Liver (tissue), 9 donors: ENCODE results near the gene VEGFD. TPM values are rescaled to one million over a fixed set of nuclear protein-coding genes. Genes with fewer than 3 reads are reported as not detected.

Source experiments
- DNase-seq: peaks from one replicate; pipeline ENCODE4 v3.0.0-alpha.2; 2017; ENCODE audit warnings: low spot score
- H3K27ac ChIP-seq, 2 donors: one replicate each; pipeline ENCODE4 v1.7.0; 2013; ENCODE audit warnings: inconsistent platforms in 2 of 2, low read length in 2 of 2, control low read depth in 1 of 2, low read depth in 1 of 2, mild to moderate bottlenecking in 1 of 2
- H3K27me3 ChIP-seq, 4 donors: one replicate each; pipeline versions ENCODE4 v1.6.1 to v1.7.0; 2013; ENCODE audit warnings: low read length in 3 of 4, inconsistent platforms in 1 of 4, mild to moderate bottlenecking in 1 of 4, moderate library complexity in 1 of 4; ENCODE audit not compliant: control insufficient read depth in 4 of 4, insufficient read depth in 4 of 4
- H3K36me3 ChIP-seq, 4 donors: one replicate each; pipeline versions ENCODE4 v1.6.1 to v1.7.0; 2013; ENCODE audit warnings: low read length in 3 of 4, mild to moderate bottlenecking in 3 of 4, low read depth in 1 of 4, moderate library complexity in 1 of 4; ENCODE audit not compliant: control insufficient read depth in 4 of 4, insufficient read depth in 3 of 4
- H3K4me1 ChIP-seq, 4 donors: one replicate each; pipeline versions ENCODE4 v1.6.1 to v1.7.0; 2013; ENCODE audit warnings: low read length in 3 of 4, mild to moderate bottlenecking in 3 of 4, moderate library complexity in 1 of 4; ENCODE audit not compliant: control insufficient read depth in 4 of 4, insufficient read depth in 4 of 4
- H3K4me3 ChIP-seq, 3 donors: one replicate each; pipeline versions ENCODE4 v1.6.1 to v1.7.0; 2013; ENCODE audit warnings: low read length in 3 of 3, control low read depth in 1 of 3, low read depth in 1 of 3, mild to moderate bottlenecking in 1 of 3
- H3K9ac ChIP-seq, 2 donors: one replicate each; pipeline ENCODE4 v1.7.0; 2013; ENCODE audit warnings: low read length in 2 of 2, mild to moderate bottlenecking in 2 of 2, moderate library complexity in 2 of 2, control low read depth in 1 of 2, low read depth in 1 of 2
- H3K9me3 ChIP-seq, 4 donors: one replicate each; pipeline versions ENCODE4 v1.6.1 to v1.7.0; 2013; ENCODE audit warnings: low read length in 3 of 4; ENCODE audit not compliant: control insufficient read depth in 4 of 4
- EGR1 ChIP-seq, 2 donors: IDR thresholded peaks; 2 replicates each; pipeline ENCODE4 v1.6.1; 2016 to 2018; ENCODE audit warnings: antibody characterized with exemption in 2 of 2, low read depth in 2 of 2
- FOXA1 ChIP-seq: IDR thresholded peaks from 2 replicates; pipeline ENCODE4 v1.6.1; 2016; ENCODE audit warnings: antibody characterized with exemption
- FOXA2 ChIP-seq: IDR thresholded peaks from 2 replicates; pipeline ENCODE4 v1.6.1; 2016; ENCODE audit warnings: antibody characterized with exemption
- GABPA ChIP-seq, 2 donors: IDR thresholded peaks in 1 of 2; conservative IDR thresholded peaks in 1 of 2; 2 replicates each; pipeline ENCODE4 v1.6.1; 2016; ENCODE audit warnings: antibody characterized with exemption in 2 of 2, mild to moderate bottlenecking in 1 of 2, moderate library complexity in 1 of 2
- HNF4A ChIP-seq, 2 donors: conservative IDR thresholded peaks; 2 replicates each; pipeline ENCODE4 v1.6.1; 2016; ENCODE audit warnings: antibody characterized with exemption in 2 of 2, mild to moderate bottlenecking in 2 of 2
- JUND ChIP-seq, 2 donors: IDR thresholded peaks; 2 replicates each; pipeline ENCODE4 v1.6.1; 2016; ENCODE audit warnings: antibody characterized with exemption in 2 of 2
- NR2F2 ChIP-seq: IDR thresholded peaks from 2 replicates; pipeline ENCODE4 v1.6.1; 2016; ENCODE audit warnings: antibody characterized with exemption
- RAD21 ChIP-seq, 2 donors: IDR thresholded peaks; 2 replicates each; pipeline ENCODE4 v1.6.1; 2016; ENCODE audit warnings: antibody characterized with exemption in 2 of 2, mild to moderate bottlenecking in 2 of 2
- RXRA ChIP-seq, 2 donors: IDR thresholded peaks; 2 replicates each; pipeline ENCODE4 v1.6.1; 2017 to 2018; ENCODE audit warnings: antibody characterized with exemption in 2 of 2, mild to moderate bottlenecking in 1 of 2
- SP1 ChIP-seq: IDR thresholded peaks from 2 replicates; pipeline ENCODE4 v1.6.1; 2018; ENCODE audit warnings: antibody characterized with exemption, mild to moderate bottlenecking
- TAF1 ChIP-seq: conservative IDR thresholded peaks from 2 replicates; pipeline ENCODE4 v1.6.1; 2016; ENCODE audit warnings: antibody characterized with exemption, mild to moderate bottlenecking
- YY1 ChIP-seq: IDR thresholded peaks from 2 replicates; pipeline ENCODE4 v1.6.1; 2016; ENCODE audit warnings: antibody characterized with exemption, mild to moderate bottlenecking
- WGBS: extraction: QIAGEN DNeasy Blood & Tissue Kit; methylation state at CpG from one replicate; pipeline ENCODE4 v1.1.7; 2013; 5-methylcytosine and 5-hydroxymethylcytosine counted together
- polyA plus RNA-seq, 2 donors: library from polyadenylated mRNA; stranded (reverse) in 1 of 2; unstranded in 1 of 2; fragments of 200-250 nt in 1 of 2; fragments of >200 nt in 1 of 2; fragmentation: Nextera tagmentation in 1 of 2; extraction: Ambion mirVana in 1 of 2; gene quantifications; one replicate each; pipeline versions ENCODE4 v1.2.1 to v1.2.3, GENCODE V29; 2013 to 2015
- total RNA-seq, 2 donors: library from RNA; depleted of rRNA; stranded (reverse); fragments of >200 nt; gene quantifications; one replicate each; pipeline ENCODE4 v1.2.3, GENCODE V29; 2014
- TF ChIP-seq, protein P1 (sequence below): IDR thresholded peaks from 2 replicates; pipeline ENCODE4 v1.6.1; 2016; ENCODE audit warnings: antibody characterized with exemption, mild to moderate bottlenecking
- TF ChIP-seq, protein P2 (sequence below): IDR thresholded peaks from 2 replicates; pipeline ENCODE4 v1.6.1; 2016; ENCODE audit warnings: antibody characterized with exemption
- donor health status: healthy.
- donor health status: healthy.
- donor health status: healthy.
- donor health status: healthy.
- donor health status: healthy.

The VEGFD gene
- total and polyA plus RNA-seq, 4 donors = 0.05 to 4.5 (median 0.64) TPM

DNA sequence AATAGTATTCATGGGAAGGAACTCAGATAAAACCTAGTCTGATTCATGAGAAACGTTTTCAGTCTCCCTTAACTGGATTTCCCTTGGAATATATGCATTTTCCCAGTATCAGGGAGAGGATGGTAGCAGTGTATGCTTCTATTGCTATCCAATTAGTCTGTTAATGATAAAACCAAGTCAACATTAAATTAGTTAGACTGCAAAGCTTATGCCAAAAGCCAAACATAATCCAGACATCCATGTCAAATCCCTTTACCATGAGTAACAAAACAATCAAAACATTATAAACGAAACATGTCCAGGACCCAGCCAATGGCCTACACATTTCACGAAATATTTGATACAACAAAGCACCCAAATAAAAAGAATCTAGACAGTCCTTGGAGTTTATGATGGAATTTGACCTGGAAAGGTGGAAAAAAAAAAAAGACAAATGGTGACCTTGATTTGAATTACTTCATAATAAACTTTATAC, 34.5 kb upstream of the VEGFD start:
- Histone ChIP-seq H3K9me3 (peaks cover 0 to 7% (median 1%) of the 10 kb centered on the region in 4 donors), H3K27ac (no peak overlapping the region), H3K36me3 (no peaks in the 10 kb centered on the region), H3K27me3 (no peaks in the 10 kb centered on the region), H3K4me3 (no peak overlapping the region), H3K4me1 (no peaks in the 10 kb centered on the region), H3K9ac (no peak overlapping the region)
- TF ChIP-seq JUND (IDR thresholded peaks at IDR 0.05) (no peak), FOXA2 (no peak), SP1 (no peak), GABPA (IDR thresholded peaks at IDR 0.05 in 1 of 2, conservative IDR thresholded peaks at IDR 0.05 in 1 of 2) (no peak), EGR1 (IDR thresholded peaks at IDR 0.05; ENCODE audit: low read depth in 2 of 2) (no peak), FOXA1 (no peak), NR2F2 (no peak), YY1 (no peak), RXRA (IDR thresholded peaks at IDR 0.05) (no peak), HNF4A (conservative IDR thresholded peaks at IDR 0.05) (no peak), RAD21 (IDR thresholded peaks at IDR 0.05) (no peak)
- TF ChIP-seq, protein P1, sequence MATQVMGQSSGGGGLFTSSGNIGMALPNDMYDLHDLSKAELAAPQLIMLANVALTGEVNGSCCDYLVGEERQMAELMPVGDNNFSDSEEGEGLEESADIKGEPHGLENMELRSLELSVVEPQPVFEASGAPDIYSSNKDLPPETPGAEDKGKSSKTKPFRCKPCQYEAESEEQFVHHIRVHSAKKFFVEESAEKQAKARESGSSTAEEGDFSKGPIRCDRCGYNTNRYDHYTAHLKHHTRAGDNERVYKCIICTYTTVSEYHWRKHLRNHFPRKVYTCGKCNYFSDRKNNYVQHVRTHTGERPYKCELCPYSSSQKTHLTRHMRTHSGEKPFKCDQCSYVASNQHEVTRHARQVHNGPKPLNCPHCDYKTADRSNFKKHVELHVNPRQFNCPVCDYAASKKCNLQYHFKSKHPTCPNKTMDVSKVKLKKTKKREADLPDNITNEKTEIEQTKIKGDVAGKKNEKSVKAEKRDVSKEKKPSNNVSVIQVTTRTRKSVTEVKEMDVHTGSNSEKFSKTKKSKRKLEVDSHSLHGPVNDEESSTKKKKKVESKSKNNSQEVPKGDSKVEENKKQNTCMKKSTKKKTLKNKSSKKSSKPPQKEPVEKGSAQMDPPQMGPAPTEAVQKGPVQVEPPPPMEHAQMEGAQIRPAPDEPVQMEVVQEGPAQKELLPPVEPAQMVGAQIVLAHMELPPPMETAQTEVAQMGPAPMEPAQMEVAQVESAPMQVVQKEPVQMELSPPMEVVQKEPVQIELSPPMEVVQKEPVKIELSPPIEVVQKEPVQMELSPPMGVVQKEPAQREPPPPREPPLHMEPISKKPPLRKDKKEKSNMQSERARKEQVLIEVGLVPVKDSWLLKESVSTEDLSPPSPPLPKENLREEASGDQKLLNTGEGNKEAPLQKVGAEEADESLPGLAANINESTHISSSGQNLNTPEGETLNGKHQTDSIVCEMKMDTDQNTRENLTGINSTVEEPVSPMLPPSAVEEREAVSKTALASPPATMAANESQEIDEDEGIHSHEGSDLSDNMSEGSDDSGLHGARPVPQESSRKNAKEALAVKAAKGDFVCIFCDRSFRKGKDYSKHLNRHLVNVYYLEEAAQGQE = no peak
- TF ChIP-seq, protein P2, sequence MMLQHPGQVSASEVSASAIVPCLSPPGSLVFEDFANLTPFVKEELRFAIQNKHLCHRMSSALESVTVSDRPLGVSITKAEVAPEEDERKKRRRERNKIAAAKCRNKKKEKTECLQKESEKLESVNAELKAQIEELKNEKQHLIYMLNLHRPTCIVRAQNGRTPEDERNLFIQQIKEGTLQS = no peak
- no peak for DNase-seq
- WGBS = 76% methylated on average over 3 of the region's 3 CpGs

DNA sequence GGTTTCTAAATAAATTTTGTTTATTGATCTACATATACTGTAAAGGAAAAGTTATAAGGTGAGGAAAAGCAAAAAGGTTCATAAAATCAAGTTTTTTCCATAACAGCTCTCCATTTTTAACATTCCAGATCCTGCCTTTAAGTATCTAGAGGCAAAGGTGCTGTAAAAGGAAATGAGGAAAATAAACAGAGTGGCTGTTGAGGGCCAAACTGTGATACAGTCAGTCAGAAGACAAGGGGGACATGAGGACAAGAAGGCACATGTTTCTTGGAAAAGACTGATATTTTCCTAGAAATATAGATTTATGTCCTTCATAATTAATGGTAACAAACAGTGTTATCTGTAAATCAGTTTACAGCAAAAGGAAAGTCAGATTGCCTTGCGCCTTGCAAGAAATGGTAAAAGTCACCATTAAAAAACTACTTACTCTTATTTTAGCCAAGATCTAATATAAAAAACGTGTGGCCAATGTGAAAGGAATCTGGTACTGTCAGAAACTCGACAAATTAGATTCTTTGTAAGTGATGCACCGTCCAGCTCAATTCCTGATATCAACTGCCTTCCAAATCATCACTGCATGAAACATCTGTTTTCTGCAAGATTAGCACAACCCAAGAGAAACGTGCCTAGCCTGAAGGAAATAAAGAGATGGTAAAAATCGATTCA, 34.0 kb upstream of the VEGFD start:
- TF ChIP-seq RAD21 (IDR thresholded peaks at IDR 0.05) (no peak), TAF1 (no peak)
- no peaks in the 10 kb centered on the region for H3K27me3 ChIP-seq
- H3K36me3 ChIP-seq = no peaks in the 10 kb centered on the region
- DNase-seq = no peak
- WGBS = 83% methylated on average over 6 of the region's 6 CpGs
- H3K4me3 ChIP-seq = no peak overlapping the region
- no peak overlapping the region for H3K9ac ChIP-seq
- H3K4me1 ChIP-seq = no peaks in the 10 kb centered on the region
- H3K27ac ChIP-seq = no peak overlapping the region
- peaks cover 0 to 7% (median 1%) of the 10 kb centered on the region in 4 donors for H3K9me3 ChIP-seq
